K562 (cell line): ENCODE measurements around the gene FCHO2. TPM values are rescaled to one million over a fixed set of nuclear protein-coding genes. Genes with fewer than 3 reads are reported as not detected.

Experiments used
- CBX1 ChIP-seq: sonication (generic); IDR thresholded peaks from 2 replicates; pipeline ENCODE4 v1.6.1; 2016; ENCODE audit warnings: antibody characterized with exemption, low read depth, mild to moderate bottlenecking
- CCAR2 ChIP-seq: fragments of 200-400 bp; formaldehyde crosslinking; IDR thresholded peaks from 2 replicates; pipeline ENCODE4 v1.6.1; 2017; ENCODE audit warnings: mild to moderate bottlenecking, low read depth, low read length
- polyA plus RNA-seq, 8 experiments: library from polyadenylated mRNA; depleted of rRNA in 4 of 8; stranded (reverse) in 5 of 8; unstranded in 3 of 8; fragments of >200 nt; fragmentation: Nextera tagmentation in 2 of 8; fragmentation: Illumina TruSeq in 1 of 8; extraction: Ambion mirVana in 2 of 8; extraction: Trizol in 1 of 8; gene quantifications; 2 replicates each; pipeline versions ENCODE4 v1.2.1 to v1.2.3, GENCODE V29; 2011 to 2014; ENCODE audit warnings: inconsistent platforms in 1 of 8, missing spikeins in 1 of 8
- total RNA-seq, 7 experiments: library from RNA; depleted of rRNA in 6 of 7; stranded (reverse); fragments of >200 nt in 6 of 7; fragmentation: Illumina TruSeq in 2 of 7; extraction: Trizol in 2 of 7; gene quantifications; 2 replicates each; pipeline versions ENCODE4 v1.2.1 to v1.2.3, GENCODE V29; 2011 to 2021; ENCODE audit warnings: low replicate concordance in 1 of 7
- TF ChIP-seq, protein P1 (sequence below): fragments of 250-450 bp; sonication (Bioruptor Pico); IDR thresholded peaks from 2 replicates; pipeline ENCODE4 v1.5.0; 2021
- TF ChIP-seq, protein P2 (sequence below): fragments of 250-450 bp; sonication (Bioruptor Pico); IDR thresholded peaks from 2 replicates; pipeline ENCODE4 v1.4.0; 2020; ENCODE audit warnings: mild to moderate bottlenecking, moderate library complexity
- TF ChIP-seq, protein P3 (sequence below): fragments of 250-450 bp; sonication (Bioruptor Pico); IDR thresholded peaks from 2 replicates; pipeline ENCODE4 v1.4.0; 2020; ENCODE audit warnings: mild to moderate bottlenecking, moderate library complexity, borderline replicate concordance

FCHO2 gene
- total and polyA plus RNA-seq, 9 of the 15 experiments (the other 6 are each of a cell fraction or from before 2014, with no cell fraction given) = 4.4 to 13.4 (median 8.3) TPM

DNA sequence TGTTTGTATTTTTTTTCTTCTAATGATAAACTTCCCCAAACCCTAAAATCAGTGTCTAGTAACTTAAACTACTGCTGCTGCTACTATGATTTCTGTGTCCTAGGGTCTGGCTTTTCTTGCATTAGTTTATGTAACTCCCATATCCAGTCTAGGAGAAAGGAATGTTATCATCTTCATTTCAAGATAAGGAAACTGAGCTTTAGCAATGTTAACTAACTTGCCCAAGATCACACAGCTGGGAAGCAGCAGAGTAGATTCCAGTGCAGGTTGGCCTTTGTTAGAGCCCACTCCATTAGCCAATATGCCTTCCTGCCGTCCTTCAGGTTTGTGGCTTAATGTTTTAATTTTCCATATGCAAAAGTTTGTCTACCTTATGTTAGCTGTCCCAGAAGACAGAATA is 175.0 kb downstream of the FCHO2 start (continued):
- TF ChIP-seq, protein P1, sequence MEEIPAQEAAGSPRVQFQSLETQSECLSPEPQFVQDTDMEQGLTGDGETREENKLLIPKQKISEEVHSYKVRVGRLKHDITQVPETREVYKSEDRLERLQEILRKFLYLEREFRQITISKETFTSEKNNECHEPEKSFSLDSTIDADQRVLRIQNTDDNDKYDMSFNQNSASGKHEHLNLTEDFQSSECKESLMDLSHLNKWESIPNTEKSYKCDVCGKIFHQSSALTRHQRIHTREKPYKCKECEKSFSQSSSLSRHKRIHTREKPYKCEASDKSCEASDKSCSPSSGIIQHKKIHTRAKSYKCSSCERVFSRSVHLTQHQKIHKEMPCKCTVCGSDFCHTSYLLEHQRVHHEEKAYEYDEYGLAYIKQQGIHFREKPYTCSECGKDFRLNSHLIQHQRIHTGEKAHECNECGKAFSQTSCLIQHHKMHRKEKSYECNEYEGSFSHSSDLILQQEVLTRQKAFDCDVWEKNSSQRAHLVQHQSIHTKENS (CRISPR knock-in tag) = no peak
- TF ChIP-seq, protein P2, sequence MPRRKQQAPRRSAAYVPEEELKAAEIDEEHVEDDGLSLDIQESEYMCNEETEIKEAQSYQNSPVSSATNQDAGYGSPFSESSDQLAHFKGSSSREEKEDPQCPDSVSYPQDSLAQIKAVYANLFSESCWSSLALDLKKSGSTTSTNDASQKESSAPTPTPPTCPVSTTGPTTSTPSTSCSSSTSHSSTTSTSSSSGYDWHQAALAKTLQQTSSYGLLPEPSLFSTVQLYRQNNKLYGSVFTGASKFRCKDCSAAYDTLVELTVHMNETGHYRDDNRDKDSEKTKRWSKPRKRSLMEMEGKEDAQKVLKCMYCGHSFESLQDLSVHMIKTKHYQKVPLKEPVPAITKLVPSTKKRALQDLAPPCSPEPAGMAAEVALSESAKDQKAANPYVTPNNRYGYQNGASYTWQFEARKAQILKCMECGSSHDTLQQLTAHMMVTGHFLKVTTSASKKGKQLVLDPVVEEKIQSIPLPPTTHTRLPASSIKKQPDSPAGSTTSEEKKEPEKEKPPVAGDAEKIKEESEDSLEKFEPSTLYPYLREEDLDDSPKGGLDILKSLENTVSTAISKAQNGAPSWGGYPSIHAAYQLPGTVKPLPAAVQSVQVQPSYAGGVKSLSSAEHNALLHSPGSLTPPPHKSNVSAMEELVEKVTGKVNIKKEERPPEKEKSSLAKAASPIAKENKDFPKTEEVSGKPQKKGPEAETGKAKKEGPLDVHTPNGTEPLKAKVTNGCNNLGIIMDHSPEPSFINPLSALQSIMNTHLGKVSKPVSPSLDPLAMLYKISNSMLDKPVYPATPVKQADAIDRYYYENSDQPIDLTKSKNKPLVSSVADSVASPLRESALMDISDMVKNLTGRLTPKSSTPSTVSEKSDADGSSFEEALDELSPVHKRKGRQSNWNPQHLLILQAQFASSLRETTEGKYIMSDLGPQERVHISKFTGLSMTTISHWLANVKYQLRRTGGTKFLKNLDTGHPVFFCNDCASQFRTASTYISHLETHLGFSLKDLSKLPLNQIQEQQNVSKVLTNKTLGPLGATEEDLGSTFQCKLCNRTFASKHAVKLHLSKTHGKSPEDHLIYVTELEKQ (CRISPR knock-in tag) = no peak
- TF ChIP-seq CCAR2 = no peak
- TF ChIP-seq, protein P3, sequence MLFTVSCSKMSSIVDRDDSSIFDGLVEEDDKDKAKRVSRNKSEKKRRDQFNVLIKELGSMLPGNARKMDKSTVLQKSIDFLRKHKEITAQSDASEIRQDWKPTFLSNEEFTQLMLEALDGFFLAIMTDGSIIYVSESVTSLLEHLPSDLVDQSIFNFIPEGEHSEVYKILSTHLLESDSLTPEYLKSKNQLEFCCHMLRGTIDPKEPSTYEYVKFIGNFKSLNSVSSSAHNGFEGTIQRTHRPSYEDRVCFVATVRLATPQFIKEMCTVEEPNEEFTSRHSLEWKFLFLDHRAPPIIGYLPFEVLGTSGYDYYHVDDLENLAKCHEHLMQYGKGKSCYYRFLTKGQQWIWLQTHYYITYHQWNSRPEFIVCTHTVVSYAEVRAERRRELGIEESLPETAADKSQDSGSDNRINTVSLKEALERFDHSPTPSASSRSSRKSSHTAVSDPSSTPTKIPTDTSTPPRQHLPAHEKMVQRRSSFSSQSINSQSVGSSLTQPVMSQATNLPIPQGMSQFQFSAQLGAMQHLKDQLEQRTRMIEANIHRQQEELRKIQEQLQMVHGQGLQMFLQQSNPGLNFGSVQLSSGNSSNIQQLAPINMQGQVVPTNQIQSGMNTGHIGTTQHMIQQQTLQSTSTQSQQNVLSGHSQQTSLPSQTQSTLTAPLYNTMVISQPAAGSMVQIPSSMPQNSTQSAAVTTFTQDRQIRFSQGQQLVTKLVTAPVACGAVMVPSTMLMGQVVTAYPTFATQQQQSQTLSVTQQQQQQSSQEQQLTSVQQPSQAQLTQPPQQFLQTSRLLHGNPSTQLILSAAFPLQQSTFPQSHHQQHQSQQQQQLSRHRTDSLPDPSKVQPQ = no peak
- TF ChIP-seq CBX1 = no peak
- TF ChIP-seq, all 486 proteins: peak for 0
